ENCODE measurements around the gene FOXE1. TPM values are rescaled to one million over a fixed set of nuclear protein-coding genes. Genes with fewer than 3 reads are reported as not detected.
A peak's percentile ranks its signal among the peaks of the same experiment; 100 is the strongest.

Gene FOXE1
- total RNA-seq, 2 experiments from 2014 or later: not detected

DNA sequence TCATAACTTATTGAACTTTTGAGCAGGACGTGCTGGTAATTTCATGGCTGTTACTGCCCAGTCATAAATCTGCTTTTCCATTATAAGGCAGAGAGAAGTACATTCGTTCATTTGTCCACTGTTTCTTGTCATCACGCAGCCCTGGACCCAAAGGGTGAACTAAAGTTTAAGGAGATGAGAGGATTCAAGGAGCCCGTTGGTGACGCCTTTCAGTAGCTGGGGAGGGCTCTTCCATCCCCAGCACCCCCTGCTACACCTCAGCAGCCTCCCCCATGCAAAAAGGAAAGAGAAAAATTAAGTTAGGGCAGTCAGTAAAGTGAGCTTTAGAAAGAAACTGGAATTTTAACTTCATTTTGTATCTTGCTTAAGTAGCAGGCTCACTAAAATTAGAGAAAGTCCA lies 2.9 kb downstream of the FOXE1 start:
- Histone ChIP-seq H3K27me3 (ENCODE audit: control insufficient read depth in 1 of 2, insufficient read depth in 2 of 2, low read length in 2 of 2) (peaks cover 75 to 91% of the 10 kb centered on the region in 2 experiments), H3K9me3 (ENCODE audit: control insufficient read depth in 1 of 2, insufficient read depth in 1 of 2, low read length in 2 of 2) (peaks cover 0 to 43% of the 10 kb centered on the region in 2 experiments), H3K27ac (ENCODE audit: low read depth in 1 of 2, low read length in 2 of 2) (no peak overlapping the region), H3K4me1 (ENCODE audit: insufficient read depth, low read length) (peaks cover 48% of the 10 kb centered on the region), H3K36me3 (ENCODE audit: insufficient read depth, low read length) (no peaks in the 10 kb centered on the region), H3K4me3 (ENCODE audit: low read length) (no peak overlapping the region)
- H3K36me3 Mint-ChIP-seq (ENCODE audit: low read depth): no peaks in the 10 kb centered on the region
- peak overlapping the region; percentile 65 for H3K4me3 Mint-ChIP-seq
- peaks cover 41% of the 10 kb centered on the region for H3K4me1 Mint-ChIP-seq (ENCODE audit: low read depth)
- intact Hi-C loops (cut with DNase I, micrococcal nuclease): no loop called here
- POLR2A ChIA-PET: no interaction called here
- no peak for ATAC-seq (ENCODE audit: poor library complexity)
- no peak for DNase-seq
- peaks cover 85% of the 10 kb centered on the region for H3K27me3 Mint-ChIP-seq
- TF ChIP-seq, protein P1, sequence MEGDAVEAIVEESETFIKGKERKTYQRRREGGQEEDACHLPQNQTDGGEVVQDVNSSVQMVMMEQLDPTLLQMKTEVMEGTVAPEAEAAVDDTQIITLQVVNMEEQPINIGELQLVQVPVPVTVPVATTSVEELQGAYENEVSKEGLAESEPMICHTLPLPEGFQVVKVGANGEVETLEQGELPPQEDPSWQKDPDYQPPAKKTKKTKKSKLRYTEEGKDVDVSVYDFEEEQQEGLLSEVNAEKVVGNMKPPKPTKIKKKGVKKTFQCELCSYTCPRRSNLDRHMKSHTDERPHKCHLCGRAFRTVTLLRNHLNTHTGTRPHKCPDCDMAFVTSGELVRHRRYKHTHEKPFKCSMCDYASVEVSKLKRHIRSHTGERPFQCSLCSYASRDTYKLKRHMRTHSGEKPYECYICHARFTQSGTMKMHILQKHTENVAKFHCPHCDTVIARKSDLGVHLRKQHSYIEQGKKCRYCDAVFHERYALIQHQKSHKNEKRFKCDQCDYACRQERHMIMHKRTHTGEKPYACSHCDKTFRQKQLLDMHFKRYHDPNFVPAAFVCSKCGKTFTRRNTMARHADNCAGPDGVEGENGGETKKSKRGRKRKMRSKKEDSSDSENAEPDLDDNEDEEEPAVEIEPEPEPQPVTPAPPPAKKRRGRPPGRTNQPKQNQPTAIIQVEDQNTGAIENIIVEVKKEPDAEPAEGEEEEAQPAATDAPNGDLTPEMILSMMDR (IDR thresholded peaks at IDR 0.05): no peak
- H3K27ac Mint-ChIP-seq: no peak overlapping the region
- no peaks in the 10 kb centered on the region for H3K9me3 Mint-ChIP-seq
- CTCF ChIA-PET: interaction anchor here (0.7 to 1.2 kb wide), 2 partner anchors 11 to 127 kb away, joined by 3 read pairs; partner anchors contain the start of gene ANP32B

DNA sequence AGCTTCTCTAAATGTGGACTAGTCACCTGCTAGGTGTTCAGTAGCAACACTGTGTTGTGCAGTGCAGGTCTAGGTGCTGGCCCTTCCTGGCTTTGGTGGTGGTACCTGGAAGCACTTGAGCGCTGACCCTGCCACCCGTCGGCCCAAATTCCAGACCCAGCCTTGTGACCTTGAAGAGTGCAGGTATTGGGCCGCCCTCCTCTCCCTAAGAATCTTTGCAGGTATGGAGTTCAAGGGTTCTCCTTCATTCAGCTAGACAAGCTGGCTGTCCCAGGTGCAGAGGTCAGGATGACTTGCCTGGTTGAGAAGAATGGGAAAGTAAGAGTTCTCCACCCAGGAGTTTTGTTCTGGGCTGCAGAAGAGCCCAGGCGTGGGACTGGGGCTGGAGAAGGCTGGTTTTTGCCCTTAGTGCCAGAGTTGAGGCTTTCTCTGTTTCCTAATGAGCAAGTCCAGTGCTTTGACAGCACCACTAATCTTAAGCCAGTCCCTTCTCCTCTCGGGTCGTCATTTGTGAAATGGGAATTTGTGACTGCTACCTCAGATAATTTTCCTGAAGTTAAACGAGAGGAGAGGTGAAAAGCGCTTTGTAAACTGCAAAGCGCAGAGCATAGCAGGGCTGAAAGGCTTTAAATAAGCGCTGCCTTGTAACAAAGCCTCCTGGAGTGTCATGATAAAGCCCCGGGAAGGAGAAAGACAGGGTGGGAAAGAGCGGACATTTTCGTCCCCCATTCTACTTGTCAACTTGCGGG lies 4.0 kb downstream of the FOXE1 start:
- Histone ChIP-seq H3K4me3 (ENCODE audit: low read length) (no peak overlapping the region), H3K36me3 (ENCODE audit: insufficient read depth, low read length) (no peaks in the 10 kb centered on the region), H3K27me3 (ENCODE audit: control insufficient read depth in 1 of 2, insufficient read depth in 2 of 2, low read length in 2 of 2) (peaks cover 66 to 81% of the 10 kb centered on the region in 2 experiments), H3K4me1 (ENCODE audit: insufficient read depth, low read length) (peaks cover 40% of the 10 kb centered on the region), H3K27ac (ENCODE audit: low read depth in 1 of 2, low read length in 2 of 2) (no peak overlapping the region), H3K9me3 (ENCODE audit: control insufficient read depth in 1 of 2, insufficient read depth in 1 of 2, low read length in 2 of 2) (peaks cover 0 to 36% of the 10 kb centered on the region in 2 experiments)
- Mint-ChIP-seq H3K27ac (no peak overlapping the region), H3K9me3 (no peaks in the 10 kb centered on the region), H3K4me1 (ENCODE audit: low read depth) (peaks cover 35% of the 10 kb centered on the region), H3K4me3 (no peak overlapping the region), H3K36me3 (ENCODE audit: low read depth) (no peaks in the 10 kb centered on the region), H3K27me3 (peaks cover 85% of the 10 kb centered on the region)
- DNase-seq (no peak), ATAC-seq (ENCODE audit: poor library complexity) (no peak)
- ChIA-PET CTCF (interaction anchor here (1.2 kb wide), 1 partner anchor 126 kb away, joined by 3 read pairs; the partner anchor contains the start of gene ANP32B), POLR2A (no interaction called here)
- TF ChIP-seq, protein P1 (IDR thresholded peaks at IDR 0.05): no peak
- intact Hi-C loops (cut with DNase I, micrococcal nuclease): no loop called here

DNA sequence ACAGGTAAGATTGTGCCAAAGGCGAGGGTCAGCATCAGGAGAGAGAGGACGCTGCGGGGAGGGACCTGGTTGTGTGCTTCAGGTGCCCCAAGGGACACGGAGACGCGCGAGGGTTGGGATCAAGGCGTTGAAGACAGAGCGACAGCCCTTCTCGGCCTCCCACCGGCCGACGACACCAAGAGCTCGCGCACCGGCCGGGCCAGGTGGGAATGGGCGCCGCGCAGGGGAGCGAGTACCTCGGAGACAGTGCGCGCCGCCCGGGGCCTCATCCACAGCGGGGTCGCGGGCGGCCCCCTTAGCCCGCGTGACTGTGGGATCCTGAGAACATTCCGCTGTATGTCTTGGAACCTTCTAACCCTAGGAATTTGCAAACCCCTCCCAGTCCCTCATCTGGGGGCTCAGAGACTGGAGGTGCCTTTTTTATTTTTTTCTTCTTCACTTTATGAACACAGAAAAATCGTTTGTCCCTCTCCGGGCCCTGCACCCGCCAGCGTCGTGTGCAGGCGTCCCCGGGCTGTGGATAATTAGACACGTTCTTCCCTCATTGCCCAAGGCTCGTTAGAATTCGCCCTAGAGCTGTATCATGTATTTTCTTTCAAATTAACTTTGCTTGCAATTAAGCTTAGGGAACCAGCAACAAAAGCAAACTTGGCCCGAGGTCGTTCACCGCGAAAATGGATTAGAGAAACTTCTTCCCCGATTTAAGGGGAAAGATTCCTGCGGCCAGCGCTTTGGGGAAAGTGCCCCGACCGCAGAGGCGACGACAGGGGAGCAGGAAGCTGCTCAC lies 4.8 kb downstream of the FOXE1 start:
- H3K27ac ChIP-seq (ENCODE audit: low read depth in 1 of 2, low read length in 2 of 2): no peak overlapping the region
- POLR2A ChIA-PET: no interaction called here
- Mint-ChIP-seq H3K27me3 (peaks cover 85% of the 10 kb centered on the region), H3K4me1 (ENCODE audit: low read depth) (peaks cover 29% of the 10 kb centered on the region), H3K9me3 (no peaks in the 10 kb centered on the region), H3K27ac (no peak overlapping the region), H3K4me3 (no peak overlapping the region), H3K36me3 (ENCODE audit: low read depth) (no peaks in the 10 kb centered on the region)
- no peak overlapping the region for H3K4me3 ChIP-seq (ENCODE audit: low read length)
- CTCF ChIA-PET: interaction anchor here (0.6 kb wide), 1 partner anchor 264 kb away, joined by 4 read pairs; no protein-coding TSS in a partner anchor
- H3K9me3 ChIP-seq (ENCODE audit: control insufficient read depth in 1 of 2, insufficient read depth in 1 of 2, low read length in 2 of 2): peaks cover 0 to 29% of the 10 kb centered on the region in 2 experiments
- intact Hi-C loops (cut with DNase I, micrococcal nuclease): no loop called here
- DNase-seq (peak in 1 of 14 experiments; percentile 32), ATAC-seq (ENCODE audit: poor library complexity) (no peak)
- peaks cover 60 to 78% of the 10 kb centered on the region in 2 experiments for H3K27me3 ChIP-seq (ENCODE audit: control insufficient read depth in 1 of 2, insufficient read depth in 2 of 2, low read length in 2 of 2)
- no peaks in the 10 kb centered on the region for H3K36me3 ChIP-seq (ENCODE audit: insufficient read depth, low read length)
- peaks cover 33% of the 10 kb centered on the region for H3K4me1 ChIP-seq (ENCODE audit: insufficient read depth, low read length)
- TF ChIP-seq, protein P1 (IDR thresholded peaks at IDR 0.05): no peak

Measured in CD4-positive, alpha-beta T cell (primary cell).